Measurements from ENCODE around the gene IQUB. TPM values are rescaled to one million over a fixed set of nuclear protein-coding genes. Genes with fewer than 3 reads are reported as not detected.

IQUB gene
- total RNA-seq, 1 experiment from 2014 or later: 0.77 TPM

Other genes with a start within 250 kb of the IQUB start
- gene NDUFA5, start 23.2 kb upstream of the IQUB start, total RNA-seq (2021): 69.1 to 77.0 TPM (median 72.9 TPM) in 3 replicates
- not detected in 3 replicates for gene ASB15, start 67.2 kb upstream of the IQUB start, total RNA-seq (2021)
- 0.09 to 0.11 TPM in 2 of 3 replicates, not detected in the other for gene LMOD2, start 121.3 kb upstream of the IQUB start, total RNA-seq (2021)
- gene WASL, start 214.4 kb upstream of the IQUB start, total RNA-seq (2021): 29.9 to 34.4 TPM (median 30.0 TPM) in 3 replicates